Middle frontal gyrus (tissue), 1 donor: Measurements from ENCODE around the gene FMN1.

Experiments
- DNase-seq: peaks from one replicate; pipeline ENCODE4 v3.0.0-alpha.2; 2015; ENCODE audit warnings: low spot score; ENCODE audit errors: extremely low spot score

FMN1 gene

GRCh38 chr15:32886459-32886858 lies 308.1 kb downstream of the FMN1 start:
- DNase-seq, result no peak

GRCh38 chr15:32885713-32886112 lies 308.8 kb downstream of the FMN1 start:
- DNase-seq, result no peak

GRCh38 chr15:32884146-32884545 lies 310.4 kb downstream of the FMN1 start:
- DNase-seq, result no peak

- no peak for DNase-seq
Measured at GRCh38 chr15:32882955-32883354, 311.6 kb downstream of the FMN1 start.

GRCh38 chr15:32881528-32881927 lies 313.0 kb downstream of the FMN1 start:
- no peak for DNase-seq

GRCh38 chr15:32880642-32881041 lies 313.9 kb downstream of the FMN1 start:
- no peak for DNase-seq

GRCh38 chr15:32879980-32880379 lies 314.5 kb downstream of the FMN1 start:
- no peak for DNase-seq

GRCh38 chr15:32878869-32879805 lies 315.4 kb downstream of the FMN1 start:
- no peak for DNase-seq

GRCh38 chr15:32878342-32878741 lies 316.2 kb downstream of the FMN1 start:
- DNase-seq, result no peak

- no peak for DNase-seq
Measured at GRCh38 chr15:32877252-32878019, 317.1 kb downstream of the FMN1 start.

- DNase-seq, result no peak
Measured at GRCh38 chr15:32873284-32874114, 321.0 kb downstream of the FMN1 start.

GRCh38 chr15:32872621-32873283 lies 321.8 kb downstream of the FMN1 start:
- no peak for DNase-seq

- DNase-seq, result no peak
Measured at GRCh38 chr15:32871883-32872282, 322.6 kb downstream of the FMN1 start.

- DNase-seq, result no peak
Measured at GRCh38 chr15:32870240-32871033, 324.1 kb downstream of the FMN1 start.

GRCh38 chr15:32869776-32870175 lies 324.7 kb downstream of the FMN1 start:
- no peak for DNase-seq

GRCh38 chr15:32867313-32867626 lies 327.2 kb downstream of the FMN1 start:
- DNase-seq, result no peak

GRCh38 chr15:32866454-32867312 lies 327.8 kb downstream of the FMN1 start:
- DNase-seq, result no peak

- no peak for DNase-seq
Measured at GRCh38 chr15:32864841-32865240, 329.7 kb downstream of the FMN1 start.

- no peak for DNase-seq
Measured at GRCh38 chr15:32864051-32864450, 330.5 kb downstream of the FMN1 start.
